RPMI8226 (cell line): ENCODE data around the gene ERP44.
A peak's percentile ranks its signal among the peaks of the same experiment; 100 is the strongest.
"Not testable (repeated sequence)": the region's sequence is repeated elsewhere in the genome, so short reads cannot be mapped to it uniquely, and the experiment has no call there.

ENCODE experiments used
- DNase-seq: peaks from one replicate; pipeline ENCODE4 v3.0.0-alpha.2; 2015

Gene ERP44

GRCh38 chr9:100099722-100100042 lies 882 bp upstream of the ERP44 start:
- DNase-seq, result peak; percentile 15

GRCh38 chr9:100098046-100098886 lies 534 bp downstream of the ERP44 start:
- DNase-seq, result peak; percentile 47

- no peak for DNase-seq
These were observed 2.4 kb downstream of the ERP44 start for GRCh38 chr9:100096378-100096916.

- DNase-seq, result not testable (repeated sequence)
These were observed 4.4 kb downstream of the ERP44 start for GRCh38 chr9:100094411-100094810.

- DNase-seq, result no peak
These were observed 6.7 kb downstream of the ERP44 start for GRCh38 chr9:100092066-100092465.

GRCh38 chr9:100091650-100092049 lies 7.2 kb downstream of the ERP44 start:
- DNase-seq, result no peak

- no peak for DNase-seq
These were observed 7.9 kb downstream of the ERP44 start for GRCh38 chr9:100090880-100091279.

GRCh38 chr9:100088202-100088601 lies 10.6 kb downstream of the ERP44 start:
- no peak for DNase-seq

- DNase-seq, result no peak
These were observed 11.6 kb downstream of the ERP44 start for GRCh38 chr9:100087218-100087617.

GRCh38 chr9:100086097-100086635 lies 12.6 kb downstream of the ERP44 start:
- no peak for DNase-seq

GRCh38 chr9:100084734-100085133 lies 14.1 kb downstream of the ERP44 start:
- DNase-seq, result no peak

- DNase-seq, result no peak
These were observed 14.7 kb downstream of the ERP44 start for GRCh38 chr9:100084128-100084453.

- no peak for DNase-seq
These were observed 15.2 kb downstream of the ERP44 start for GRCh38 chr9:100083448-100084127.

- DNase-seq, result no peak
These were observed 16.0 kb downstream of the ERP44 start for GRCh38 chr9:100082782-100083181.

GRCh38 chr9:100076256-100076655 lies 22.5 kb downstream of the ERP44 start:
- not testable (repeated sequence) for DNase-seq

GRCh38 chr9:100074989-100075388 lies 23.8 kb downstream of the ERP44 start:
- no peak for DNase-seq

GRCh38 chr9:100074093-100074492 lies 24.7 kb downstream of the ERP44 start:
- no peak for DNase-seq

GRCh38 chr9:100072805-100073204 lies 26.0 kb downstream of the ERP44 start:
- DNase-seq, result no peak

- no peak for DNase-seq
These were observed 27.5 kb downstream of the ERP44 start for GRCh38 chr9:100071271-100071670.

GRCh38 chr9:100070104-100071041 lies 28.4 kb downstream of the ERP44 start:
- DNase-seq, result no peak

- DNase-seq, result not testable (repeated sequence)
These were observed 29.7 kb downstream of the ERP44 start for GRCh38 chr9:100069068-100069467.

GRCh38 chr9:100067990-100068389 lies 30.8 kb downstream of the ERP44 start:
- DNase-seq, result not testable (repeated sequence)

GRCh38 chr9:100066539-100066938 lies 32.3 kb downstream of the ERP44 start:
- no peak for DNase-seq
